HFFc6 (cell line): ENCODE measurements around the gene CDK4. TPM values are rescaled to one million over a fixed set of nuclear protein-coding genes. Genes with fewer than 3 reads are reported as not detected.
A peak's percentile ranks its signal among the peaks of the same experiment; 100 is the strongest.

ENCODE experiments used
- DNase-seq: peaks from one replicate; pipeline ENCODE4 v3.0.0-alpha.2; 2018
- H3K27ac Mint-ChIP-seq: 2 replicates; pipeline ENCODE4 v1.8.0; 2020; ENCODE audit warnings: mild to moderate bottlenecking, mixed read lengths
- H3K27me3 Mint-ChIP-seq: 2 replicates; pipeline ENCODE4 v1.8.0; 2021; ENCODE audit warnings: mild to moderate bottlenecking, moderate library complexity, mixed read lengths; ENCODE audit not compliant: insufficient read depth
- H3K36me3 Mint-ChIP-seq: 2 replicates; pipeline ENCODE4 v1.8.0; 2021; ENCODE audit warnings: low read depth, mixed read lengths
- H3K4me1 Mint-ChIP-seq: 2 replicates; pipeline ENCODE4 v1.8.0; 2020; ENCODE audit warnings: low read depth, mixed read lengths
- H3K4me3 Mint-ChIP-seq: 2 replicates; pipeline ENCODE4 v1.8.0; 2020; ENCODE audit warnings: mild to moderate bottlenecking, moderate library complexity, mixed read lengths
- H3K9me3 Mint-ChIP-seq: 2 replicates; pipeline ENCODE4 v1.8.0; 2020; ENCODE audit warnings: mild to moderate bottlenecking, mixed read lengths
- total RNA-seq, 6 experiments: library from RNA; stranded (reverse); fragmentation: NEBNext Ultra II Directional; extraction: Animal tissue kit (Norgen Biotek cat#: 25700); gene quantifications; 2 replicates in 1 of 6; 3 replicates in 5 of 6; pipeline ENCODE4 v1.2.3, GENCODE V29; 2021
- TF ChIP-seq, protein P1 (sequence below): fragments of 200-600 bp; sonication (generic); IDR thresholded peaks from 2 replicates; pipeline ENCODE4 v1.5.0; 2021; ENCODE audit warnings: antibody characterized with exemption, mild to moderate bottlenecking

The CDK4 gene
- total RNA-seq, 6 experiments from 2014 or later, result 112 to 140 (median 116) TPM

DNA sequence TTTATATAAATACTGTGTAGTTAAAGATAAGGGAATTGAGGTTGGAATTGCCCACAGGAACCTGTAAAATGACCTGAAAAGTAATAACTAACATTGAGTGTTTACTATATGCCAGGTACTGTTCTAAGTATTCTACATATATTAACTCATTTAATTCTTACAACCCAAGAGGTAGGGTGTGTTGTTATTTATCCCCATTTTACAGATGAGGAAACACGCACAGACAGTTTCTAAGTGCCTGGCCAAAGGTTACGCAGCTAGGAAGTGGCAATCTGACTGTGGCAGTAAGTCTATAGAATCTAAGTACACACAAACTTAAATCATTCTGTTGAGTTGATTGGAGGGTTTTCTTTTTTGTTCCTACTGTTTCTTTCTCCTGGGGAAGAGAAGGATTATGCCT, 8.3 kb downstream of the CDK4 start:
- H3K4me3 Mint-ChIP-seq, result peak overlapping the region; percentile 98
- peaks cover 24% of the 10 kb centered on the region for H3K4me1 Mint-ChIP-seq
- H3K9me3 Mint-ChIP-seq, result peaks cover 3% of the 10 kb centered on the region; the same call in 1 of the 2 replicates
- TF ChIP-seq, protein P1, sequence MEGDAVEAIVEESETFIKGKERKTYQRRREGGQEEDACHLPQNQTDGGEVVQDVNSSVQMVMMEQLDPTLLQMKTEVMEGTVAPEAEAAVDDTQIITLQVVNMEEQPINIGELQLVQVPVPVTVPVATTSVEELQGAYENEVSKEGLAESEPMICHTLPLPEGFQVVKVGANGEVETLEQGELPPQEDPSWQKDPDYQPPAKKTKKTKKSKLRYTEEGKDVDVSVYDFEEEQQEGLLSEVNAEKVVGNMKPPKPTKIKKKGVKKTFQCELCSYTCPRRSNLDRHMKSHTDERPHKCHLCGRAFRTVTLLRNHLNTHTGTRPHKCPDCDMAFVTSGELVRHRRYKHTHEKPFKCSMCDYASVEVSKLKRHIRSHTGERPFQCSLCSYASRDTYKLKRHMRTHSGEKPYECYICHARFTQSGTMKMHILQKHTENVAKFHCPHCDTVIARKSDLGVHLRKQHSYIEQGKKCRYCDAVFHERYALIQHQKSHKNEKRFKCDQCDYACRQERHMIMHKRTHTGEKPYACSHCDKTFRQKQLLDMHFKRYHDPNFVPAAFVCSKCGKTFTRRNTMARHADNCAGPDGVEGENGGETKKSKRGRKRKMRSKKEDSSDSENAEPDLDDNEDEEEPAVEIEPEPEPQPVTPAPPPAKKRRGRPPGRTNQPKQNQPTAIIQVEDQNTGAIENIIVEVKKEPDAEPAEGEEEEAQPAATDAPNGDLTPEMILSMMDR, result no peak
- H3K27ac Mint-ChIP-seq, result no peak overlapping the region
- peaks cover 26% of the 10 kb centered on the region for H3K36me3 Mint-ChIP-seq
- peaks cover 23% of the 10 kb centered on the region for H3K27me3 Mint-ChIP-seq
- no peak for DNase-seq

DNA sequence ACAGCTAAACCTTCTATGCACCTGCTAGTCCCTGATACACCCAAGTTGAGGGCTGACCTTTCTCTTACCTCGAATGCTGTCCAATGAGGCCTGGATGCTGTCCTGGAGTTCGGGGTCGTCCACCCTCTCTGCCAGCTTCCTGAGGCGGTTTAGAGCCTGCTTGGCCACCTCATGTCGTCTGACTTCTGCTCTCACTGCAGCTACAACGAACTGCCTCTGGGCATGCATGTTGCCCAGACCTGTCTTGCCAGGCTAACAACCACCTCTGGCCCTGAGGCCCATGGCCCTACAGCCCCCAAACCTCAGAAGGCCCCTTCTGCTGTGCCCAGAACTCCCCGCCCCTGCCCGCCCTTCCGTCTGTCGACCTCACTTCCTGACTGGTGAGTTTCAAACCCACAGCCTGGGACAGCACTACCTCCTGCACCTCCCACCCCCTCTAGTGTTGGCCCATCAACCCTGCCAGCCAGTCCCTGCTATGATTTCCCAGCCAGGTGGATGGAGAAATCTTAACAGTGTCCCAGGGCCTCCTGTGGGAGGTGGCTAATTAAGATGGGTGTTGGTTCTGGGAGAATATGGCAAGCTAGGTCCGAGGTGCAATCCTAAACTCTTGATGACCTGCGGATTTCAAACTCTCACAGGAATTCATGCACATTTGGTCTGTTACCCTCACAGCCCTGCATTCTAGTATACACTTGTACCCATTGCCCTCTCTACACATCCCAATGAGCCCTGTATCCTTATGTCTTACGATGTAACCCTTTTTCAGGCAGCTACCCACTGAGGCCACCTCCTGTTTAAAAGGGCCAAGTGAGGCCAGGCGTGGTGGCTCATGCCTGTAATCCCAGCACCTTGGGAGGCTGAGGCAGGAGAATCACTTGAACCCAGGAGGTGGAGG, 10.0 kb downstream of the CDK4 start:
- peaks cover 3% of the 10 kb centered on the region; the same call in 1 of the 2 replicates for H3K9me3 Mint-ChIP-seq

DNA sequence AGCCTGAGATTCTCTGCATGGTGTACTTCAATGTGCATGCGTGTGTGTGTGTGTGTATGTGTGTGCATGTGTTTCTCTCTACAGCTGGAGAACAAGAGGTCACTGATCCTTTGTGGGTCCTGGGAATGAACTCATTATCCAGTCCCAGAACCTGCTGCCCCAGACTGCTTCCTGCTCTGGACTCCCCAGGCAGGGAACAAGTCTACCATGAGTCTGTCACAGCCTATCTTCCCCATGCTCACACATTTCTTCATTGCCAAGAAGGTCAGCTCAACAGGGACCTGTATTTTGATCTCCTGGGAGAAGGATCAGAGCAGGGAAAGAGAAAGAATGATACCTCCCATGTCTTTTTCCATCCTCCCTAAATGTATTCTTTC, 10.7 kb downstream of the CDK4 start:
- no peak overlapping the region for H3K4me3 Mint-ChIP-seq
- no peak for DNase-seq
- TF ChIP-seq, protein P1, result no peak
- H3K27me3 Mint-ChIP-seq, result peaks cover 32% of the 10 kb centered on the region
- peaks cover 30% of the 10 kb centered on the region for H3K4me1 Mint-ChIP-seq
- H3K27ac Mint-ChIP-seq, result no peak overlapping the region
- H3K36me3 Mint-ChIP-seq, result peaks cover 10% of the 10 kb centered on the region
- peaks cover 3% of the 10 kb centered on the region; the same call in 1 of the 2 replicates for H3K9me3 Mint-ChIP-seq

More for the DNA sequence above, 10.0 kb downstream of the CDK4 start:
- Mint-ChIP-seq H3K27me3 (peaks cover 26% of the 10 kb centered on the region), H3K4me3 (no peak overlapping the region), H3K36me3 (peaks cover 16% of the 10 kb centered on the region), H3K4me1 (peaks cover 25% of the 10 kb centered on the region), H3K27ac (no peak overlapping the region)
- no peak for DNase-seq
- TF ChIP-seq, protein P1, result peak; percentile 26; the same call in 1 of the 2 replicates

DNA sequence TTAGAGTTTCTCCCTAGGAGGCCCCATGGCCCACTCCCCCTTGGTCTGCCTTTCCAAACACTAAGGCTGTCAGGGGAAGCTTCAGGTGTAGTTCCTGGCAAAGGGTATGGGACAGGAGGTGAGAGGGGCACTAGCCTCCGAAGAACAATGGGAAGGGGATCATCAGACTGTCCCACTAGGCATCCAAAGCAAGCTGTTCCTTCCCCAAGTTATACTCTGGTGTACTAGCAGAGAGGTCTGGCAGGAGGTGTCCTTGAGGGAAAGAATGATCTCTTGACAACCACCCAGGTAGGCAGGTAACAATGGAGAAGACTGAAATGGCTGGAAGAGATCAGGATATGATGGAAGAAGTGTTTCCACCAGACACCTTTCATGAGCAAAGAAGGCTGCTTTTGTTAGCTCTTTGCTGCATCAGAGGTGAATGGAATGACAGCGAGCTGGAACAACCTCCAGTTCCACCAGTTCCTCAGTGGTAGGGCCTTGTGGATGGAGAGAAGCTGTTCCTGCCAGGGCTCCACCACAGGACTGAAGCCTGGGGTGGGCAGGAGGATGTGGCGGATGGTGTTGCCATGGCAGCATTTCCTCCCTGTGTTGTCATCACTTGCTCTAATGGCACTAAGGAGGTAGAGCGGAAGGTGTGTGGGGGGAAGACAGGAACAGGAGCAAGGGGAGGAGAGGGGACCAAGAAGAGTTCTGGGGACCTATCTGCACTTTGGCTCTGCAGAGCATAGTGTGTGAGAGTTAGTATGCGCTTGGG, 11.3 kb downstream of the CDK4 start:
- H3K27ac Mint-ChIP-seq, result no peak overlapping the region
- H3K27me3 Mint-ChIP-seq, result peaks cover 35% of the 10 kb centered on the region
- peaks cover 4% of the 10 kb centered on the region; the same call in 1 of the 2 replicates for H3K36me3 Mint-ChIP-seq
- TF ChIP-seq, protein P1, result no peak
- H3K4me1 Mint-ChIP-seq, result peaks cover 28% of the 10 kb centered on the region
- DNase-seq, result no peak
- H3K4me3 Mint-ChIP-seq, result no peak overlapping the region
- peaks cover 3% of the 10 kb centered on the region; the same call in 1 of the 2 replicates for H3K9me3 Mint-ChIP-seq

DNA sequence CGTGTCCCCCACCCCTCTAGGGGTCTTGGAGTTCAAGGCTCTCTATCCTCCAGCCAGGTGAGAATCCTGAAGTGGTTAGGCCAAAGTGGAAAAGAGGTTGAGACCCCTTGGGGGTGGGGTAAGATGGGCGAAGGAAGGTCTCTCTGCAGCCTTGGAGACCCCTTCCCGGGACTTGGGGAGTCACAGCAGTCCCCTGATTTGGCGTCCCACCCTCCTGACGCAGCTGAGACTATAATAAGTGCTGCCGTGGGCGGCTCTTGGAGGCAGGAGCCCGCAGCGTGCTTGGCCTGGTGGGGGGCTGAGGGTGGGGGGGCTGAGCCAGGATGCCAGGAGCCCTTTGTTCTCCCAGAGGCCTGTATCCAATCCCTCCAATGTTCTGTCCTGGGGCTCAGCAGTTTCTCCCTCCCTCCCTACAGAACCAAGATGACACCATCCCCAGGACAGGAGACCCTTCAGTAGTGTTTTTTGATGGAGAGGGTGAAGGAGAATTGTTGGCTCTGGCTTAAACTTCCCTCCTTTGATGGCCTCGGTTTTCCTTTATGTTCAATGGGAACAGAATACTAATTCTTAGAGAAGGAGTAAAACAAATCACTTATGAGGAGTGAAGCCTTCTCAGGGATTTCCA, 12.1 kb downstream of the CDK4 start:
- Mint-ChIP-seq H3K9me3 (peaks cover 3% of the 10 kb centered on the region; the same call in 1 of the 2 replicates), H3K4me3 (no peak overlapping the region), H3K27ac (no peak overlapping the region), H3K4me1 (peaks cover 26% of the 10 kb centered on the region), H3K36me3 (no peaks in the 10 kb centered on the region), H3K27me3 (peaks cover 35% of the 10 kb centered on the region)
- TF ChIP-seq, protein P1, result no peak
- no peak for DNase-seq
